ENCODE measurements around the gene PIM2. TPM values are rescaled to one million over a fixed set of nuclear protein-coding genes. Genes with fewer than 3 reads are reported as not detected.

The PIM2 gene
- total and polyA plus RNA-seq, 2 of the 4 experiments (the other 2 are of a cell fraction), result 7.3 to 9.4 TPM

- Histone ChIP-seq H3K4me3 (ENCODE audit: insufficient read depth, low read depth, low read length) (no peak overlapping the region), H3K36me3 (ENCODE audit: control insufficient read depth, insufficient read depth, low read length) (peaks cover 3% of the 10 kb centered on the region; the same call in 1 of the 2 replicates), H3K4me2 (ENCODE audit: low read depth, low read length) (no peak overlapping the region), H3K14ac (replicated peaks; ENCODE audit: low read depth, low read length) (no peak overlapping the region), H2AFZ (replicated peaks; ENCODE audit: low read length, poor library complexity) (no peak overlapping the region), H3K4me1 (ENCODE audit: control insufficient read depth, insufficient read depth, low read length) (peaks cover 2% of the 10 kb centered on the region), H2BK20ac (ENCODE audit: low read depth, low read length) (no peak overlapping the region), H3K23ac (ENCODE audit: low read depth, low read length) (no peak overlapping the region), H3K18ac (ENCODE audit: low read depth, low read length) (no peak overlapping the region), H4K5ac (ENCODE audit: low read depth, low read length) (no peak overlapping the region), H3K4ac (ENCODE audit: low read depth, low read length) (no peak overlapping the region), H3K27me3 (ENCODE audit: control insufficient read depth, insufficient read depth, low read length) (no peaks in the 10 kb centered on the region), H3K79me1 (ENCODE audit: low read depth in 1 of 2, low read length in 2 of 2) (peaks cover 0 to 23% of the 10 kb centered on the region in 2 experiments; a peak in 2 of 4 replicates), H3K27ac (ENCODE audit: insufficient read depth, low read length) (no peak overlapping the region), H2BK120ac (ENCODE audit: low read depth, low read length) (no peak overlapping the region), H3K9me1 (ENCODE audit: insufficient read depth, low read length) (no peaks in the 10 kb centered on the region; the same call in 1 of the 2 replicates), H3K56ac (ENCODE audit: extremely low read depth, insufficient read depth, low read length) (no peak overlapping the region), H3K9me3 (ENCODE audit: control insufficient read depth, insufficient read depth, low read length) (no peaks in the 10 kb centered on the region), H2BK5ac (ENCODE audit: low read depth, low read length, poor library complexity, severe bottlenecking) (no peak overlapping the region), H2AK9ac (replicated peaks; ENCODE audit: low read depth, low read length, poor library complexity) (no peak overlapping the region), H4K91ac (ENCODE audit: insufficient read depth, low read depth, low read length) (no peak overlapping the region), H2BK15ac (ENCODE audit: low read depth, low read length) (no peak overlapping the region), H2AK5ac (ENCODE audit: low read depth, low read length) (no peak overlapping the region), H4K8ac (ENCODE audit: low read depth in 2 of 2, low read length in 2 of 2) (no peak overlapping the region), H3K9ac (ENCODE audit: low read depth, low read length) (no peak overlapping the region), H4K20me1 (ENCODE audit: insufficient read depth, low read length) (peaks cover 11% of the 10 kb centered on the region; the same call in 1 of the 2 replicates)
- WGBS, 2 experiments (ENCODE audit: extremely low coverage in 2 of 2, insufficient read length in 1 of 2), result no CpG with 5 or more reads among the region's 2 CpGs
- CTCF ChIA-PET, result no interaction called here
- dilution Hi-C loops (cut with HindIII; ENCODE audit: low sequenced_read_pairs, unreplicated experiment) (no loop called here), intact Hi-C loops (cut with micrococcal nuclease) (no loop called here), in situ Hi-C loops (cut with MboI; ENCODE audit: low sequenced_read_pairs) (loop anchor here (25.0 kb wide), 1 partner anchor 102 kb away; the partner anchor contains the start of genes CCDC120 and PRAF2)
- DNase-seq (no peak), ATAC-seq (ENCODE audit: low read depth) (no peak)
- no TSS peak for BruUV-seq (replicated peaks)
- POLR2A ChIA-PET (ENCODE audit: unreplicated experiment), result no interaction called here
- no peak for TF ChIP-seq MXI1 (IDR thresholded peaks at IDR 0.05; ENCODE audit: borderline replicate concordance, low read depth, low read length)
- TF ChIP-seq SMC3 (IDR thresholded peaks at IDR 0.05; ENCODE audit: low read depth, low read length), result no peak
- TF ChIP-seq RCOR1 (IDR thresholded peaks at IDR 0.05; ENCODE audit: insufficient replicate concordance, low read length), result no peak
- no peak for TF ChIP-seq MAZ (IDR thresholded peaks at IDR 0.05; ENCODE audit: borderline replicate concordance, low read depth, low read length)
- TF ChIP-seq CEBPB (IDR thresholded peaks at IDR 0.05; ENCODE audit: low read depth, low read length), result no peak
- no peak for TF ChIP-seq RAD21 (IDR thresholded peaks at IDR 0.05; ENCODE audit: low read length)
- no peak for TF ChIP-seq CTCF (conservative IDR thresholded peaks at IDR 0.05; ENCODE audit: low read depth, low read length)
- no peak for TF ChIP-seq FOS (IDR thresholded peaks at IDR 0.05; ENCODE audit: low read depth, low read length)
- TF ChIP-seq POLR2A (IDR thresholded peaks at IDR 0.05; ENCODE audit: low read depth, low read length), result no peak
- TF ChIP-seq USF2 (IDR thresholded peaks at IDR 0.05; ENCODE audit: low read depth, low read length), result no peak
- no peak for TF ChIP-seq RFX5 (IDR thresholded peaks at IDR 0.05; ENCODE audit: low read depth, low read length)
- TF ChIP-seq NFE2L2 (IDR thresholded peaks at IDR 0.05; ENCODE audit: low read depth, low read length), result no peak
- no peak for TF ChIP-seq CHD1 (IDR thresholded peaks at IDR 0.05; ENCODE audit: low read depth, low read length)
- no peak for TF ChIP-seq ELK1 (IDR thresholded peaks at IDR 0.05; ENCODE audit: borderline replicate concordance, low read depth, low read length)
- TF ChIP-seq BHLHE40 (IDR thresholded peaks at IDR 0.05; ENCODE audit: low read depth, low read length), result no peak
- no peak for TF ChIP-seq MAFK (IDR thresholded peaks at IDR 0.05; ENCODE audit: low read depth, low read length)
Measured at GRCh38 chrX:48960291-48960690, 41.5 kb upstream of the PIM2 start.
